Testis (tissue), 2 donors: ENCODE results near the gene CCDC50.

ENCODE experiments used
- POLR2A ChIP-seq: fragments of 450-650 bp; IDR thresholded peaks from one replicate; pipeline ENCODE4 v1.6.1; 2017; ENCODE audit warnings: antibody characterized with exemption, mild to moderate bottlenecking, moderate library complexity
- TF ChIP-seq, protein P1 (sequence below), 3 experiments: fragments of 450-650 bp in 2 of 3; fragments of 200-600 bp in 1 of 3; sonication (generic) in 1 of 3; IDR thresholded peaks; one replicate each; pipeline ENCODE4 v1.5.1; 2016 to 2019; ENCODE audit warnings: antibody characterized with exemption in 3 of 3, mild to moderate bottlenecking in 2 of 3, moderate library complexity in 1 of 3

DNA sequence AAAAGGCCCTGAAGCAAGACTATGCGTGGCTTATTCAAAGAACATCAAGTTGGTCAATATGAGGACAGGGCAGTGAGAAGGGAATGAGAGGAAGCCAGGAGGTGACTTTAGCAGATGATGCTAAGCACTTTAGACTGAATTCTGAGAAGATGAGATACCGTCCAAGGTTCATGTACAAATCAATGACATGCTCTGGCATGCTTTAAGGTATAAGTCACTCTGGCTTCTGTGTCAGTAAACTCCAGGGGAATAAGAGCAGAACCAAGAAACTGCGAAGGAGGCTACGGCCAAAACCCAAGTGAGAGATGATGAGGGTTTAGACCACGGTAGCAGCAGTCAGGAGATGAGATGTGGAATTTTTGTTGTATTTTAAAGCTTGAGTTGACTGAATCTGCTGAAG, 8.9 kb upstream of the CCDC50 start:
- TF ChIP-seq, protein P1, sequence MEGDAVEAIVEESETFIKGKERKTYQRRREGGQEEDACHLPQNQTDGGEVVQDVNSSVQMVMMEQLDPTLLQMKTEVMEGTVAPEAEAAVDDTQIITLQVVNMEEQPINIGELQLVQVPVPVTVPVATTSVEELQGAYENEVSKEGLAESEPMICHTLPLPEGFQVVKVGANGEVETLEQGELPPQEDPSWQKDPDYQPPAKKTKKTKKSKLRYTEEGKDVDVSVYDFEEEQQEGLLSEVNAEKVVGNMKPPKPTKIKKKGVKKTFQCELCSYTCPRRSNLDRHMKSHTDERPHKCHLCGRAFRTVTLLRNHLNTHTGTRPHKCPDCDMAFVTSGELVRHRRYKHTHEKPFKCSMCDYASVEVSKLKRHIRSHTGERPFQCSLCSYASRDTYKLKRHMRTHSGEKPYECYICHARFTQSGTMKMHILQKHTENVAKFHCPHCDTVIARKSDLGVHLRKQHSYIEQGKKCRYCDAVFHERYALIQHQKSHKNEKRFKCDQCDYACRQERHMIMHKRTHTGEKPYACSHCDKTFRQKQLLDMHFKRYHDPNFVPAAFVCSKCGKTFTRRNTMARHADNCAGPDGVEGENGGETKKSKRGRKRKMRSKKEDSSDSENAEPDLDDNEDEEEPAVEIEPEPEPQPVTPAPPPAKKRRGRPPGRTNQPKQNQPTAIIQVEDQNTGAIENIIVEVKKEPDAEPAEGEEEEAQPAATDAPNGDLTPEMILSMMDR (IDR thresholded peaks at IDR 0.05), result no peak
- no peak for TF ChIP-seq POLR2A
